HepG2 (cell line): ENCODE results near the gene C2. TPM values are rescaled to one million over a fixed set of nuclear protein-coding genes. Genes with fewer than 3 reads are reported as not detected.

Experiments used
- CEBPB ChIP-seq: IDR thresholded peaks from 2 replicates; pipeline ENCODE4 v1.6.1; 2011; ENCODE audit warnings: low read depth, low read length, improper control_type of control experiment, borderline replicate concordance
- GRHL1 ChIP-seq: sonication (generic); formaldehyde crosslinking; conservative IDR thresholded peaks from 2 replicates; pipeline ENCODE4 v1.8.0; 2022; ENCODE audit warnings: missing genetic modification reagents
- LCORL ChIP-seq, 2 experiments: fragments of 450-650 bp in 1 of 2; sonication (generic) in 1 of 2; formaldehyde crosslinking in 1 of 2; IDR thresholded peaks; 2 replicates each; pipeline versions ENCODE4 v1.5.0 to v1.6.1; 2017 to 2020; ENCODE audit warnings: antibody characterized with exemption in 1 of 2, missing genetic modification reagents in 1 of 2
- MTF2 ChIP-seq: sonication (generic); formaldehyde crosslinking; IDR thresholded peaks from 2 replicates; pipeline ENCODE4 v1.5.0; 2020; ENCODE audit warnings: missing genetic modification reagents, borderline replicate concordance
- PHF5A ChIP-seq: IDR thresholded peaks from one replicate; pipeline ENCODE4 v1.6.1; 2018; ENCODE audit warnings: low read depth, missing genetic modification reagents; ENCODE audit not compliant: unreplicated experiment
- PITX1 ChIP-seq: sonication (generic); formaldehyde crosslinking; IDR thresholded peaks from 2 replicates; pipeline ENCODE4 v1.5.1; 2020; ENCODE audit warnings: mild to moderate bottlenecking, missing genetic modification reagents
- POLR2AphosphoS2 ChIP-seq: IDR thresholded peaks from 2 replicates; pipeline ENCODE4 v1.6.1; 2011; ENCODE audit warnings: low read depth, low read length, improper control_type of control experiment
- SNAPC2 ChIP-seq: sonication (generic); formaldehyde crosslinking; IDR thresholded peaks from 2 replicates; pipeline ENCODE4 v1.8.1; 2022; ENCODE audit warnings: mild to moderate bottlenecking, missing genetic modification reagents
- SP140L ChIP-seq: sonication (generic); formaldehyde crosslinking; IDR thresholded peaks from 2 replicates; pipeline ENCODE4 v1.4.0; 2020; ENCODE audit warnings: missing genetic modification reagents, borderline replicate concordance
- TBX2 ChIP-seq: sonication (generic); formaldehyde crosslinking; IDR thresholded peaks from 2 replicates; pipeline ENCODE4 v1.5.0; 2020; ENCODE audit warnings: missing genetic modification reagents, mild to moderate bottlenecking, borderline replicate concordance
- ZMAT5 ChIP-seq: sonication (generic); formaldehyde crosslinking; IDR thresholded peaks from 2 replicates; pipeline ENCODE4 v1.5.0; 2020; ENCODE audit warnings: mild to moderate bottlenecking, low read depth, missing genetic modification reagents, borderline replicate concordance
- ZNF484 ChIP-seq: sonication (generic); formaldehyde crosslinking; IDR thresholded peaks from 2 replicates; pipeline ENCODE4 v1.5.1; 2020; ENCODE audit warnings: mild to moderate bottlenecking, low read depth, missing genetic modification reagents, borderline replicate concordance
- ZNF549 ChIP-seq: sonication (generic); formaldehyde crosslinking; IDR thresholded peaks from 2 replicates; pipeline ENCODE4 v1.5.0; 2020; ENCODE audit warnings: missing genetic modification reagents
- polyA plus RNA-seq, 8 experiments: library from polyadenylated mRNA; depleted of rRNA in 3 of 8; stranded (reverse) in 7 of 8; unstranded in 1 of 8; fragments of >200 nt; fragmentation: Illumina TruSeq in 4 of 8; extraction: Trizol in 4 of 8; gene quantifications; 2 replicates each; pipeline versions ENCODE4 v1.2.1 to v1.2.3, GENCODE V29; 2011 to 2016; ENCODE audit warnings: low read depth in 4 of 8, missing spikeins in 1 of 8, mixed read lengths in 1 of 8; ENCODE audit not compliant: insufficient read depth in 1 of 8
- total RNA-seq, 5 experiments: library from RNA; depleted of rRNA; stranded (reverse); fragments of >200 nt; fragmentation: Illumina TruSeq; extraction: Trizol; gene quantifications; 2 replicates each; pipeline ENCODE4 v1.2.3, GENCODE V29; 2016; ENCODE audit warnings: low read depth in 1 of 5
- TF ChIP-seq, protein P1 (sequence below): sonication (generic); formaldehyde crosslinking; IDR thresholded peaks from 2 replicates; pipeline ENCODE4 v1.8.1; 2023; ENCODE audit warnings: missing genetic modification reagents, inconsistent platforms, borderline replicate concordance
- TF ChIP-seq, protein P2 (sequence below): sonication (generic); formaldehyde crosslinking; IDR thresholded peaks from 2 replicates; pipeline ENCODE4 v1.4.0; 2020; ENCODE audit warnings: missing genetic modification reagents
- TF ChIP-seq, protein P3 (sequence below): sonication (generic); formaldehyde crosslinking; IDR thresholded peaks from 2 replicates; pipeline ENCODE4 v1.8.1; 2023; ENCODE audit warnings: mild to moderate bottlenecking, missing genetic modification reagents

The C2 gene
- total and polyA plus RNA-seq, 2 of the 13 experiments (the other 11 are each of a cell fraction or from before 2014, with no cell fraction given) = 165 to 307 TPM

GRCh38 chr6:31958741-31959739, 31.5 kb downstream of the C2 start, which contains the start of the genes NELFE and SKIC2 (continued):
- TF ChIP-seq, protein P1, sequence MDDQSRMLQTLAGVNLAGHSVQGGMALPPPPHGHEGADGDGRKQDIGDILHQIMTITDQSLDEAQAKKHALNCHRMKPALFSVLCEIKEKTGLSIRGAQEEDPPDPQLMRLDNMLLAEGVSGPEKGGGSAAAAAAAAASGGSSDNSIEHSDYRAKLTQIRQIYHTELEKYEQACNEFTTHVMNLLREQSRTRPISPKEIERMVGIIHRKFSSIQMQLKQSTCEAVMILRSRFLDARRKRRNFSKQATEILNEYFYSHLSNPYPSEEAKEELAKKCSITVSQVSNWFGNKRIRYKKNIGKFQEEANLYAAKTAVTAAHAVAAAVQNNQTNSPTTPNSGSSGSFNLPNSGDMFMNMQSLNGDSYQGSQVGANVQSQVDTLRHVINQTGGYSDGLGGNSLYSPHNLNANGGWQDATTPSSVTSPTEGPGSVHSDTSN (CRISPR knock-in tag) = no peak
- TF ChIP-seq ZNF484 (CRISPR knock-in tag) (no peak; the same call in 1 of the 2 replicates), SP140L (CRISPR knock-in tag) (peak; percentile 63; the same call in 1 of the 2 replicates), PITX1 (CRISPR knock-in tag) (peak; percentile 89; the same call in 1 of the 2 replicates), SNAPC2 (CRISPR knock-in tag) (no peak), ZMAT5 (CRISPR knock-in tag) (no peak), LCORL (IDR thresholded peaks at IDR 0.05) (no peak), LCORL (CRISPR knock-in tag; IDR thresholded peaks at IDR 0.05) (peak; percentile 83; the same call in 1 of the 2 replicates), POLR2AphosphoS2 (no peak), MTF2 (CRISPR knock-in tag) (no peak), CEBPB (no peak; the same call in 1 of the 2 replicates), ZNF549 (CRISPR knock-in tag) (no peak), PHF5A (CRISPR knock-in tag) (peak; percentile 74), GRHL1 (CRISPR knock-in tag) (no peak), TBX2 (CRISPR knock-in tag) (peak; percentile 98)
- TF ChIP-seq, protein P2, sequence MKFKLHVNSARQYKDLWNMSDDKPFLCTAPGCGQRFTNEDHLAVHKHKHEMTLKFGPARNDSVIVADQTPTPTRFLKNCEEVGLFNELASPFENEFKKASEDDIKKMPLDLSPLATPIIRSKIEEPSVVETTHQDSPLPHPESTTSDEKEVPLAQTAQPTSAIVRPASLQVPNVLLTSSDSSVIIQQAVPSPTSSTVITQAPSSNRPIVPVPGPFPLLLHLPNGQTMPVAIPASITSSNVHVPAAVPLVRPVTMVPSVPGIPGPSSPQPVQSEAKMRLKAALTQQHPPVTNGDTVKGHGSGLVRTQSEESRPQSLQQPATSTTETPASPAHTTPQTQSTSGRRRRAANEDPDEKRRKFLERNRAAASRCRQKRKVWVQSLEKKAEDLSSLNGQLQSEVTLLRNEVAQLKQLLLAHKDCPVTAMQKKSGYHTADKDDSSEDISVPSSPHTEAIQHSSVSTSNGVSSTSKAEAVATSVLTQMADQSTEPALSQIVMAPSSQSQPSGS (CRISPR knock-in tag) = peak; percentile 91
- TF ChIP-seq, protein P3, sequence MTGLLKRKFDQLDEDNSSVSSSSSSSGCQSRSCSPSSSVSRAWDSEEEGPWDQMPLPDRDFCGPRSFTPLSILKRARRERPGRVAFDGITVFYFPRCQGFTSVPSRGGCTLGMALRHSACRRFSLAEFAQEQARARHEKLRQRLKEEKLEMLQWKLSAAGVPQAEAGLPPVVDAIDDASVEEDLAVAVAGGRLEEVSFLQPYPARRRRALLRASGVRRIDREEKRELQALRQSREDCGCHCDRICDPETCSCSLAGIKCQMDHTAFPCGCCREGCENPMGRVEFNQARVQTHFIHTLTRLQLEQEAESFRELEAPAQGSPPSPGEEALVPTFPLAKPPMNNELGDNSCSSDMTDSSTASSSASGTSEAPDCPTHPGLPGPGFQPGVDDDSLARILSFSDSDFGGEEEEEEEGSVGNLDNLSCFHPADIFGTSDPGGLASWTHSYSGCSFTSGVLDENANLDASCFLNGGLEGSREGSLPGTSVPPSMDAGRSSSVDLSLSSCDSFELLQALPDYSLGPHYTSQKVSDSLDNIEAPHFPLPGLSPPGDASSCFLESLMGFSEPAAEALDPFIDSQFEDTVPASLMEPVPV (CRISPR knock-in tag) = no peak; the same call in 1 of the 2 replicates
